BLaER1 (cell line): Measurements from ENCODE around the gene ECEL1.
"Not testable (repeated sequence)": the region's sequence is repeated elsewhere in the genome, so short reads cannot be mapped to it uniquely, and the experiment has no call there.

Experiments
- H3K27ac ChIP-seq: shearing (Covaris generic); formaldehyde crosslinking; 2 replicates; pipeline ENCODE4 v1.8.1; 2022
- H3K27me3 ChIP-seq: shearing (Covaris generic); formaldehyde crosslinking; 2 replicates; pipeline ENCODE4 v1.8.1; 2022
- H3K36me3 ChIP-seq: shearing (Covaris generic); formaldehyde crosslinking; 2 replicates; pipeline ENCODE4 v1.8.1; 2022
- H3K4me1 ChIP-seq: shearing (Covaris generic); formaldehyde crosslinking; 2 replicates; pipeline ENCODE4 v1.8.1; 2022
- H3K4me2 ChIP-seq: shearing (Covaris generic); formaldehyde crosslinking; 2 replicates; pipeline ENCODE4 v1.8.1; 2022
- H3K4me3 ChIP-seq: shearing (Covaris generic); formaldehyde crosslinking; 2 replicates; pipeline ENCODE4 v1.8.1; 2022
- H3K9ac ChIP-seq: shearing (Covaris generic); formaldehyde crosslinking; 2 replicates; pipeline ENCODE4 v1.8.1; 2022
- H3K9me3 ChIP-seq: shearing (Covaris generic); formaldehyde crosslinking; 2 replicates; pipeline ENCODE4 v1.8.1; 2022
- H4K20me1 ChIP-seq: shearing (Covaris generic); formaldehyde crosslinking; 2 replicates; pipeline ENCODE4 v1.8.1; 2022
- Cebpa-rat ChIP-seq: shearing (Covaris generic); IDR thresholded peaks from 2 replicates; pipeline ENCODE4 v1.8.1; 2022

The ECEL1 gene

GRCh38 chr2:232444409-232445148, 43.1 kb downstream of the ECEL1 start:
- H3K4me3 ChIP-seq, result no peak overlapping the region
- peaks cover 11% of the 10 kb centered on the region for H3K4me1 ChIP-seq
- no peak for TF ChIP-seq Cebpa-rat
- H4K20me1 ChIP-seq, result no peaks in the 10 kb centered on the region
- no peaks in the 10 kb centered on the region for H3K27me3 ChIP-seq
- no peak overlapping the region for H3K9ac ChIP-seq
- peak overlapping the region; percentile 40 for H3K4me2 ChIP-seq
- H3K27ac ChIP-seq, result 0 out of 2 replicates have a peak overlapping the region, but pooled peaks have one; percentile 18
- H3K36me3 ChIP-seq, result no peaks in the 10 kb centered on the region
- no peaks in the 10 kb centered on the region for H3K9me3 ChIP-seq

- H4K20me1 ChIP-seq, H3K4me3 ChIP-seq, H3K36me3 ChIP-seq, H3K9ac ChIP-seq, H3K27me3 ChIP-seq, H3K9me3 ChIP-seq: not testable (repeated sequence)
- H3K27ac ChIP-seq, result peak overlapping the region; percentile 18; the same call in 1 of the 2 replicates
- H3K4me2 ChIP-seq, result peak overlapping the region; percentile 40
- peaks cover 11% of the 10 kb centered on the region for H3K4me1 ChIP-seq
Measured at GRCh38 chr2:232443669-232444408, 43.8 kb downstream of the ECEL1 start.

GRCh38 chr2:232443047-232443446, 44.6 kb downstream of the ECEL1 start:
- not testable (repeated sequence) for H3K27ac ChIP-seq, H3K36me3 ChIP-seq, H3K4me2 ChIP-seq, H4K20me1 ChIP-seq, H3K9ac ChIP-seq, H3K9me3 ChIP-seq, H3K27me3 ChIP-seq, H3K4me3 ChIP-seq
- H3K4me1 ChIP-seq, result peaks cover 11% of the 10 kb centered on the region

GRCh38 chr2:232442431-232442830, 45.2 kb downstream of the ECEL1 start:
- not testable (repeated sequence) for H4K20me1 ChIP-seq, H3K4me2 ChIP-seq, H3K27ac ChIP-seq, H3K4me3 ChIP-seq, H3K36me3 ChIP-seq, H3K27me3 ChIP-seq, H3K9ac ChIP-seq, H3K9me3 ChIP-seq
- peaks cover 11% of the 10 kb centered on the region for H3K4me1 ChIP-seq

GRCh38 chr2:232441922-232442321, 45.7 kb downstream of the ECEL1 start:
- H3K9me3 ChIP-seq, H4K20me1 ChIP-seq, H3K9ac ChIP-seq, H3K36me3 ChIP-seq, H3K4me3 ChIP-seq, H3K4me2 ChIP-seq, H3K27ac ChIP-seq, H3K27me3 ChIP-seq: not testable (repeated sequence)
- H3K4me1 ChIP-seq, result peaks cover 11% of the 10 kb centered on the region

- Histone ChIP-seq H3K4me3 (no peak overlapping the region), H3K9ac (no peak overlapping the region), H3K9me3 (no peaks in the 10 kb centered on the region), H3K4me1 (peaks cover 11% of the 10 kb centered on the region), H3K36me3 (no peaks in the 10 kb centered on the region), H3K4me2 (no peak overlapping the region), H4K20me1 (no peaks in the 10 kb centered on the region), H3K27ac (no peak overlapping the region), H3K27me3 (no peaks in the 10 kb centered on the region)
- no peak for TF ChIP-seq Cebpa-rat
Measured at GRCh38 chr2:232441147-232441651, 46.4 kb downstream of the ECEL1 start.

- not testable (repeated sequence) for H3K9ac ChIP-seq, H3K36me3 ChIP-seq, H3K27me3 ChIP-seq, H3K9me3 ChIP-seq, H3K4me3 ChIP-seq, H4K20me1 ChIP-seq, H3K27ac ChIP-seq
- Histone ChIP-seq H3K4me2 (peak overlapping the region; percentile 43), H3K4me1 (peaks cover 11% of the 10 kb centered on the region)
Measured at GRCh38 chr2:232440220-232441018, 47.2 kb downstream of the ECEL1 start.

- H3K4me3 ChIP-seq, result no peak overlapping the region
- H3K4me2 ChIP-seq, result no peak overlapping the region
- H3K9ac ChIP-seq, result no peak overlapping the region
- no peaks in the 10 kb centered on the region for H3K27me3 ChIP-seq
- no peak for TF ChIP-seq Cebpa-rat
- no peaks in the 10 kb centered on the region for H3K36me3 ChIP-seq
- peaks cover 15% of the 10 kb centered on the region for H3K4me1 ChIP-seq
- H3K9me3 ChIP-seq, result no peaks in the 10 kb centered on the region
- no peaks in the 10 kb centered on the region for H4K20me1 ChIP-seq
- no peak overlapping the region for H3K27ac ChIP-seq
Measured at GRCh38 chr2:232439758-232440135, 47.9 kb downstream of the ECEL1 start.

- TF ChIP-seq Cebpa-rat, result no peak
- H3K36me3 ChIP-seq, result no peaks in the 10 kb centered on the region
- H3K4me1 ChIP-seq, result peaks cover 15% of the 10 kb centered on the region
- H3K9ac ChIP-seq, result no peak overlapping the region
- H3K4me2 ChIP-seq, result no peak overlapping the region
- H3K4me3 ChIP-seq, result no peak overlapping the region
- H3K27ac ChIP-seq, result no peak overlapping the region
- H4K20me1 ChIP-seq, result no peaks in the 10 kb centered on the region
- no peaks in the 10 kb centered on the region for H3K9me3 ChIP-seq
- no peaks in the 10 kb centered on the region for H3K27me3 ChIP-seq
Measured at GRCh38 chr2:232438951-232439757, 48.5 kb downstream of the ECEL1 start.
